IMR-90 (cell line): Measurements from ENCODE around the gene PHACTR2. TPM values are rescaled to one million over a fixed set of nuclear protein-coding genes. Genes with fewer than 3 reads are reported as not detected.

ENCODE experiments used
- ATAC-seq: fragments of 200-7000 bp; cut with Tn5 transposase; 2 replicates; pipeline ENCODE4 v1.9.1; 2020; ENCODE audit warnings: low read depth, mild to moderate bottlenecking, moderate library complexity
- BruUV-seq: library from RNA; stranded (reverse); fragments of 400-500 nt; replicated peaks from 2 replicates; lab custom pipeline; 2021; lab: Mats Ljungman, UMichigan
- CTCF ChIA-PET: fragments of 300-600 bp; formaldehyde crosslinking; extraction: SDS; loops from one replicate; lab custom pipeline; 2021; ENCODE audit warnings: antibody characterized with exemption; lab: Yijun Ruan, JAX
- POLR2A ChIA-PET: fragments of 300-600 bp; sonication (Branson Sonifier 250); formaldehyde crosslinking; loops from one replicate; lab custom pipeline; 2022; ENCODE audit warnings: antibody characterized with exemption; ENCODE audit not compliant: unreplicated experiment; lab: Charles Lee
- DNase-seq: peaks from one replicate; pipeline ENCODE4 v3.0.0; 2013
- H2AFZ ChIP-seq: replicated peaks from 2 replicates; pipeline ENCODE3; 2013; ENCODE audit warnings: low read length, mild to moderate bottlenecking; ENCODE audit not compliant: poor library complexity
- H2AK5ac ChIP-seq: 2 replicates; pipeline ENCODE4 v1.6.1; 2013; ENCODE audit warnings: low read depth, low read length, inconsistent platforms
- H2AK9ac ChIP-seq: replicated peaks from 2 replicates; pipeline ENCODE3; 2013; ENCODE audit warnings: mild to moderate bottlenecking, low read depth, low read length, moderate library complexity; ENCODE audit not compliant: poor library complexity
- H2BK120ac ChIP-seq: 2 replicates; pipeline ENCODE4 v1.6.1; 2013; ENCODE audit warnings: low read depth, low read length, inconsistent platforms
- H2BK15ac ChIP-seq: 3 replicates; pipeline ENCODE4 v1.6.1; 2013; ENCODE audit warnings: low read depth, low read length, inconsistent platforms
- H2BK20ac ChIP-seq: 2 replicates; pipeline ENCODE4 v1.6.1; 2013; ENCODE audit warnings: low read depth, mild to moderate bottlenecking, inconsistent platforms, low read length, moderate library complexity
- H2BK5ac ChIP-seq: 2 replicates; pipeline ENCODE4 v1.6.1; 2013; ENCODE audit warnings: mild to moderate bottlenecking, low read depth, low read length, inconsistent platforms; ENCODE audit not compliant: poor library complexity, severe bottlenecking
- H3K14ac ChIP-seq: replicated peaks from 2 replicates; pipeline ENCODE4 v1.6.1; 2013; ENCODE audit warnings: low read depth, low read length, inconsistent platforms
- H3K18ac ChIP-seq: 2 replicates; pipeline ENCODE4 v1.6.1; 2013; ENCODE audit warnings: low read depth, low read length, control low read depth
- H3K23ac ChIP-seq: 2 replicates; pipeline ENCODE4 v1.6.1; 2013; ENCODE audit warnings: low read depth, low read length, inconsistent platforms
- H3K27ac ChIP-seq: 2 replicates; pipeline ENCODE4 v1.5.1; 2013; ENCODE audit warnings: mild to moderate bottlenecking, control low read depth, low read length; ENCODE audit not compliant: insufficient read depth
- H3K27me3 ChIP-seq: 2 replicates; pipeline ENCODE4 v1.6.1; 2013; ENCODE audit warnings: low read length; ENCODE audit not compliant: control insufficient read depth, insufficient read depth
- H3K36me3 ChIP-seq: 2 replicates; pipeline ENCODE4 v1.6.1; 2013; ENCODE audit warnings: low read length, mixed read lengths; ENCODE audit not compliant: control insufficient read depth, insufficient read depth
- H3K4ac ChIP-seq: 2 replicates; pipeline ENCODE4 v1.6.1; 2013; ENCODE audit warnings: low read depth, low read length, inconsistent platforms
- H3K4me1 ChIP-seq: 2 replicates; pipeline ENCODE4 v1.6.1; 2013; ENCODE audit warnings: low read length, mixed read lengths; ENCODE audit not compliant: control insufficient read depth, insufficient read depth
- H3K4me2 ChIP-seq: 2 replicates; pipeline ENCODE4 v1.6.1; 2013; ENCODE audit warnings: low read depth, mild to moderate bottlenecking, control low read depth, low read length, moderate library complexity
- H3K4me3 ChIP-seq: 2 replicates; pipeline ENCODE4 v1.5.1; 2013; ENCODE audit warnings: low read depth, mild to moderate bottlenecking, control low read depth, low read length, moderate library complexity; ENCODE audit not compliant: insufficient read depth
- H3K56ac ChIP-seq: 2 replicates; pipeline ENCODE4 v1.6.1; 2013; ENCODE audit warnings: low read length, inconsistent platforms; ENCODE audit not compliant: insufficient read depth; ENCODE audit errors: extremely low read depth
- H3K79me1 ChIP-seq, 2 experiments: 2 replicates each; pipeline ENCODE4 v1.6.1; 2013; ENCODE audit warnings: low read length in 2 of 2, inconsistent platforms in 1 of 2, low read depth in 1 of 2
- H3K9ac ChIP-seq: 2 replicates; pipeline ENCODE4 v1.6.1; 2013; ENCODE audit warnings: low read depth, low read length, control low read depth
- H3K9me1 ChIP-seq: 2 replicates; pipeline ENCODE4 v1.6.1; 2013; ENCODE audit warnings: low read length, inconsistent platforms; ENCODE audit not compliant: insufficient read depth
- H3K9me3 ChIP-seq: 2 replicates; pipeline ENCODE4 v1.6.1; 2013; ENCODE audit warnings: low read length; ENCODE audit not compliant: control insufficient read depth, insufficient read depth
- H4K20me1 ChIP-seq: 2 replicates; pipeline ENCODE4 v1.6.1; 2013; ENCODE audit warnings: low read length, inconsistent platforms; ENCODE audit not compliant: insufficient read depth
- H4K5ac ChIP-seq: 2 replicates; pipeline ENCODE4 v1.6.1; 2013; ENCODE audit warnings: mild to moderate bottlenecking, low read depth, low read length, control low read depth
- H4K8ac ChIP-seq, 2 experiments: 2 replicates each; pipeline ENCODE4 v1.6.1; 2013; ENCODE audit warnings: low read depth in 2 of 2, low read length in 2 of 2, control low read depth in 1 of 2, inconsistent platforms in 1 of 2
- H4K91ac ChIP-seq: 2 replicates; pipeline ENCODE4 v1.6.1; 2013; ENCODE audit warnings: low read depth, low read length, inconsistent platforms; ENCODE audit not compliant: insufficient read depth
- BHLHE40 ChIP-seq: fragments of 150-350 bp; IDR thresholded peaks from 2 replicates; pipeline ENCODE4 v1.6.1; 2016; ENCODE audit warnings: mild to moderate bottlenecking, low read depth, low read length
- WGBS, 2 experiments: methylation state at CpG; one replicate each; pipeline versions ENCODE4 v1.1.5 to v1.1.7; 2013; ENCODE audit warnings: missing lambda C conversion rate in 2 of 2; ENCODE audit not compliant: insufficient read length in 1 of 2; ENCODE audit errors: extremely low coverage in 2 of 2; 5-methylcytosine and 5-hydroxymethylcytosine counted together
- dilution Hi-C: fragments of 300-500 bp; cut with HindIII; formaldehyde crosslinking; loops from one replicate; pipeline ENCODE4 v1.14.3; 2018; ENCODE audit warnings: low sequenced_read_pairs; ENCODE audit not compliant: unreplicated experiment
- in situ Hi-C: fragments of 300-500 bp; cut with MboI; formaldehyde crosslinking; loops from 3 replicates; pipeline ENCODE4 v1.14.3; 2019; ENCODE audit warnings: low sequenced_read_pairs, inconsistent platforms, mixed read lengths
- intact Hi-C: fragments of 100-400 bp; cut with micrococcal nuclease; formaldehyde crosslinking; loops from 2 replicates; pipeline ENCODE4 v1.10.0; 2022
- polyA plus RNA-seq, 3 experiments: library from polyadenylated mRNA; depleted of rRNA; stranded (reverse); fragments of >200 nt; gene quantifications; 2 replicates each; pipeline ENCODE4 v1.2.3, GENCODE V29; 2012; ENCODE audit warnings: low replicate concordance in 1 of 3
- total RNA-seq: library from RNA; depleted of rRNA; stranded (reverse); fragments of >200 nt; gene quantifications from 2 replicates; pipeline ENCODE4 v1.2.3, GENCODE V29; 2012

PHACTR2 gene
- total and polyA plus RNA-seq, 2 of the 4 experiments (the other 2 are of a cell fraction) = 14.5 to 74.2 TPM

DNA sequence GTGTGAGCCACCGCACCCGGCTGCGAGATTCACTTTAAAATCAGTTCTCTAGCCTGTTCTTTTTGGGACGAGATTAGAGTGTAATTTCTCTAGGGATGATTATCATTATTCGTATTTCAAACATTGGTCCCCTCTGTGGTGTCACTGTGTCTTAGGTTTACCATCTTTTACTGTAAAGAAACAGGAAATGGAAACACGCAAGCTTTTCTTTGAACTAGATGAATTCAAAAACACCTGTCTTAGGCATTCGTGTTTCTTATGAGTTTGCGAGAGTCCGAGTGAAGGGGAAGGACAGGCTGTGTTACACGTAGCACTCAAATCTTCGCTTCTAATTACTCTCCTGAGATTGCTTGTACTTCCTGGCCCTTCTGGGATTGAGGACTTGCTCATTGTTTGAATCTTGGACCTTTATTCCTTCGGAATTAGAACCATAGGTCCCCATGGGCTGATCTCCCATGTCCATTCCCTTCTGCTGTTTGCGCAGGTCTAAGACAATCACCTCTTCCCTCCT lies 61.6 kb downstream of the PHACTR2 start:
- no peak overlapping the region for H2AK5ac ChIP-seq
- no peak overlapping the region for H2BK120ac ChIP-seq
- H3K4me2 ChIP-seq = no peak overlapping the region
- no TSS peak for BruUV-seq
- H3K4ac ChIP-seq = no peak overlapping the region
- no peak overlapping the region for H4K91ac ChIP-seq
- no peak for TF ChIP-seq BHLHE40
- no peak overlapping the region for H3K9ac ChIP-seq
- peaks cover 7% of the 10 kb centered on the region for H3K9me1 ChIP-seq
- no peaks in the 10 kb centered on the region for H4K20me1 ChIP-seq
- H3K4me1 ChIP-seq = peaks cover 11% of the 10 kb centered on the region
- H3K4me3 ChIP-seq = no peak overlapping the region
- ChIA-PET POLR2A (no interaction called here), CTCF (no interaction called here)
- no peaks in the 10 kb centered on the region for H3K27me3 ChIP-seq
- no peak for ATAC-seq
- dilution Hi-C loops = no loop called here
- H3K56ac ChIP-seq = no peak overlapping the region
- H2AFZ ChIP-seq = no peak overlapping the region
- H3K79me1 ChIP-seq = peaks cover 18 to 67% of the 10 kb centered on the region in 2 experiments
- no peak overlapping the region for H2BK15ac ChIP-seq
- H2BK5ac ChIP-seq = no peak overlapping the region
- in situ Hi-C loops = no loop called here
- H3K27ac ChIP-seq = no peak overlapping the region
- H2AK9ac ChIP-seq = no peak overlapping the region
- H3K18ac ChIP-seq = no peak overlapping the region
- H3K9me3 ChIP-seq = no peaks in the 10 kb centered on the region
- intact Hi-C loops = no loop called here
- no peak for DNase-seq
- no peak overlapping the region for H4K5ac ChIP-seq
- H3K36me3 ChIP-seq = no peaks in the 10 kb centered on the region; the same call in 1 of the 2 replicates
- H4K8ac ChIP-seq = no peak overlapping the region
- no peak overlapping the region for H2BK20ac ChIP-seq
- no peak overlapping the region for H3K14ac ChIP-seq
- 95% methylated on average over 3 of the region's 13 CpGs; no CpG with 5 or more reads in 1 of the 2 experiments for WGBS, 2 experiments
- H3K23ac ChIP-seq = no peak overlapping the region
